Measurements from ENCODE around the gene ACTG1. TPM values are rescaled to one million over a fixed set of nuclear protein-coding genes. Genes with fewer than 3 reads are reported as not detected.

ACTG1 gene
- total RNA-seq, 1 experiment from 2014 or later, result 3,455 TPM

DNA sequence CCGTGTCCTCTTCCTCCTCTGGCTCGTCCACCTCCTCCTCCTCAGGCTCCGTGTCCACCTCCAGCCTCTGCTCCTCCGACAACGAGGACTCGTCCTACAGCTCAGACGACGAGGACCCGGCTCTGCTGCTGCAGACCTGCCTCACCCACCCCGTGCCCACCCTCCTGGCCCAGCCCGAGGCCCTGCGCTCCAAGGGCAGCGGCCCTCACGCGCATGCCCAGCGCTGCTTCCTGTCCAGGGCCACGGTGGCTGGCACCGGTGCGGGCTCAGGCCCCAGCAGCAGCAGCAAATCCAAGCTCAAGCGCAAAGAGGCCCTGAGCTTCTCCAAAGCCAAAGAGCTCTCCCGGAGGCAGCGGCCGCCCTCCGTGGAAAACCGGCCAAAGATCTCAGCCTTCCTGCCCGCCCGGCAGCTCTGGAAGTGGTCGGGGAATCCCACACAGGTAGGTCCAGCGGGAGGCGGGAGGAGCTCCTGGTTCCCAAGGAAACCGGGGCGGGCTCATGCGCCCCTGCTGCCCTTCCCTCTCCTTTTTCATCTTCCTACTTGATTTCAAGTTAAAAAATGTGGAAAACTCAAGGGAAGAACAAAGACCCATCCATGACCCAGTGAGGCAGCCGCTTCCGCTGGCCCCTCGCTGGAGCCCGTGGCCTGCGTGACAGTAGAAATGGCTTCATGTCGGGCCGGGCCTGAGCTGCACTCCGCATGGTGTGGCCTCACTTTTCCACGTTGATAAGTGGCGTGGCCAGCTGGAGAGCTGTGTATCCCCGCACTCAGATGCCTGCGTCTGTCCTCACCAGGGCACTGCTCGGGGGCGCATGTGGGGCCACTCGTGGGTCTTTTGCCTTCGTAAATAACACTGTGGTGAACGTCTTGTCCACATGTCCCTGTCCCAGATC is 50.7 kb downstream of the ACTG1 start (continued):
- TF ChIP-seq, protein P1, sequence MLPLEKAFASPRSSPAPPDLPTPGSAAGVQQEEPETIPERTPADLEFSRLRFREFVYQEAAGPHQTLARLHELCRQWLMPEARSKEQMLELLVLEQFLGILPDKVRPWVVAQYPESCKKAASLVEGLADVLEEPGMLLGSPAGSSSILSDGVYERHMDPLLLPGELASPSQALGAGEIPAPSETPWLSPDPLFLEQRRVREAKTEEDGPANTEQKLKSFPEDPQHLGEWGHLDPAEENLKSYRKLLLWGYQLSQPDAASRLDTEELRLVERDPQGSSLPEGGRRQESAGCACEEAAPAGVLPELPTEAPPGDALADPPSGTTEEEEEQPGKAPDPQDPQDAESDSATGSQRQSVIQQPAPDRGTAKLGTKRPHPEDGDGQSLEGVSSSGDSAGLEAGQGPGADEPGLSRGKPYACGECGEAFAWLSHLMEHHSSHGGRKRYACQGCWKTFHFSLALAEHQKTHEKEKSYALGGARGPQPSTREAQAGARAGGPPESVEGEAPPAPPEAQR (CRISPR knock-in tag; IDR thresholded peaks at IDR 0.05), result no peak
- TF ChIP-seq, protein P2, sequence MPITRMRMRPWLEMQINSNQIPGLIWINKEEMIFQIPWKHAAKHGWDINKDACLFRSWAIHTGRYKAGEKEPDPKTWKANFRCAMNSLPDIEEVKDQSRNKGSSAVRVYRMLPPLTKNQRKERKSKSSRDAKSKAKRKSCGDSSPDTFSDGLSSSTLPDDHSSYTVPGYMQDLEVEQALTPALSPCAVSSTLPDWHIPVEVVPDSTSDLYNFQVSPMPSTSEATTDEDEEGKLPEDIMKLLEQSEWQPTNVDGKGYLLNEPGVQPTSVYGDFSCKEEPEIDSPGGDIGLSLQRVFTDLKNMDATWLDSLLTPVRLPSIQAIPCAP (CRISPR knock-in tag; IDR thresholded peaks at IDR 0.05), result no peak
- no peak for TF ChIP-seq ZNF671 (CRISPR knock-in tag; IDR thresholded peaks at IDR 0.05)
- TF ChIP-seq PRRX2 (CRISPR knock-in tag; IDR thresholded peaks at IDR 0.05), result no peak
- TF ChIP-seq, protein P3, sequence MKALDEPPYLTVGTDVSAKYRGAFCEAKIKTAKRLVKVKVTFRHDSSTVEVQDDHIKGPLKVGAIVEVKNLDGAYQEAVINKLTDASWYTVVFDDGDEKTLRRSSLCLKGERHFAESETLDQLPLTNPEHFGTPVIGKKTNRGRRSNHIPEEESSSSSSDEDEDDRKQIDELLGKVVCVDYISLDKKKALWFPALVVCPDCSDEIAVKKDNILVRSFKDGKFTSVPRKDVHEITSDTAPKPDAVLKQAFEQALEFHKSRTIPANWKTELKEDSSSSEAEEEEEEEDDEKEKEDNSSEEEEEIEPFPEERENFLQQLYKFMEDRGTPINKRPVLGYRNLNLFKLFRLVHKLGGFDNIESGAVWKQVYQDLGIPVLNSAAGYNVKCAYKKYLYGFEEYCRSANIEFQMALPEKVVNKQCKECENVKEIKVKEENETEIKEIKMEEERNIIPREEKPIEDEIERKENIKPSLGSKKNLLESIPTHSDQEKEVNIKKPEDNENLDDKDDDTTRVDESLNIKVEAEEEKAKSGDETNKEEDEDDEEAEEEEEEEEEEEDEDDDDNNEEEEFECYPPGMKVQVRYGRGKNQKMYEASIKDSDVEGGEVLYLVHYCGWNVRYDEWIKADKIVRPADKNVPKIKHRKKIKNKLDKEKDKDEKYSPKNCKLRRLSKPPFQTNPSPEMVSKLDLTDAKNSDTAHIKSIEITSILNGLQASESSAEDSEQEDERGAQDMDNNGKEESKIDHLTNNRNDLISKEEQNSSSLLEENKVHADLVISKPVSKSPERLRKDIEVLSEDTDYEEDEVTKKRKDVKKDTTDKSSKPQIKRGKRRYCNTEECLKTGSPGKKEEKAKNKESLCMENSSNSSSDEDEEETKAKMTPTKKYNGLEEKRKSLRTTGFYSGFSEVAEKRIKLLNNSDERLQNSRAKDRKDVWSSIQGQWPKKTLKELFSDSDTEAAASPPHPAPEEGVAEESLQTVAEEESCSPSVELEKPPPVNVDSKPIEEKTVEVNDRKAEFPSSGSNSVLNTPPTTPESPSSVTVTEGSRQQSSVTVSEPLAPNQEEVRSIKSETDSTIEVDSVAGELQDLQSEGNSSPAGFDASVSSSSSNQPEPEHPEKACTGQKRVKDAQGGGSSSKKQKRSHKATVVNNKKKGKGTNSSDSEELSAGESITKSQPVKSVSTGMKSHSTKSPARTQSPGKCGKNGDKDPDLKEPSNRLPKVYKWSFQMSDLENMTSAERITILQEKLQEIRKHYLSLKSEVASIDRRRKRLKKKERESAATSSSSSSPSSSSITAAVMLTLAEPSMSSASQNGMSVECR (CRISPR knock-in tag; IDR thresholded peaks at IDR 0.05; ENCODE audit: borderline replicate concordance), result no peak
- no peak for TF ChIP-seq ZNF121 (CRISPR knock-in tag; IDR thresholded peaks at IDR 0.05)
- TF ChIP-seq NFYB (CRISPR knock-in tag; conservative IDR thresholded peaks at IDR 0.05; ENCODE audit: low read depth), result no peak

DNA sequence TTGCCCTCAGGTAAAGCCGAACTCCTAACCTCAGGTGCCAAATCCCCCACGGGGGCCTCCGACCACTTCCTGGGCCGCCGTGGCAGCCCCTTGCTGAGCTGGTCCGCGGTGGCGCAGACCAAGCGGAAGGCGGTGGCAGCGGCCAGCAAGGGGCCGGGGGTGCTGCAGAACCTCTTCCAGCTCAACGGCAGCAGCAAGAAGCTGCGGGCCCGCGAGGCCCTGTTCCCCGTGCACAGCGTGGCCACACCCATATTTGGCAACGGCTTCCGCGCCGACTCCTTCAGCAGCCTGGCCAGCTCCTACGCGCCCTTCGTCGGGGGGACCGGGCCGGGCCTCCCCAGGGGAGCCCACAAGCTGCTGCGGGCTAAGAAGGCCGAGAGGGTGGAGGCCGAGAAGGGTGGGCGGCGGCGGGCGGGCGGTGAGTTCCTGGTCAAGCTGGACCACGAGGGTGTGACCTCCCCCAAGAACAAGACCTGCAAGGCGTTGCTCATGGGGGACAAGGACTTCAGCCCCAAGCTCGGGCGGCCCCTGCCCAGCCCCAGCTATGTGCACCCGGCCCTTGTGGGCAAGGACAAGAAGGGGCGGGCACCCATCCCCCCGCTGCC is 51.6 kb downstream of the ACTG1 start:
- ATAC-seq, result no peak
- DNase-seq (ENCODE audit: low spot score), result no peak
- CTCF ChIA-PET, result interaction anchor here (0.9 to 2.5 kb wide), 5 partner anchors 15 to 62 kb away, joined by 3 to 31 read pairs (median 8); no protein-coding TSS in a partner anchor
- Mint-ChIP-seq H3K4me1 (0 out of 2 replicates have a peak, but pooled peaks cover 3% of the 10 kb centered on the region), H3K4me3 (no peak overlapping the region), H3K9me3 (no peaks in the 10 kb centered on the region), H3K27ac (no peak overlapping the region), H3K27me3 (ENCODE audit: low read depth) (no peaks in the 10 kb centered on the region), H3K36me3 (no peaks in the 10 kb centered on the region)
- POLR2A ChIA-PET, result interaction anchor here (1.1 kb wide), 1 partner anchor 24 kb away, joined by 3 read pairs; no protein-coding TSS in a partner anchor
- no peak for TF ChIP-seq GABPB1 (CRISPR knock-in tag; IDR thresholded peaks at IDR 0.05)
- TF ChIP-seq, protein P4, sequence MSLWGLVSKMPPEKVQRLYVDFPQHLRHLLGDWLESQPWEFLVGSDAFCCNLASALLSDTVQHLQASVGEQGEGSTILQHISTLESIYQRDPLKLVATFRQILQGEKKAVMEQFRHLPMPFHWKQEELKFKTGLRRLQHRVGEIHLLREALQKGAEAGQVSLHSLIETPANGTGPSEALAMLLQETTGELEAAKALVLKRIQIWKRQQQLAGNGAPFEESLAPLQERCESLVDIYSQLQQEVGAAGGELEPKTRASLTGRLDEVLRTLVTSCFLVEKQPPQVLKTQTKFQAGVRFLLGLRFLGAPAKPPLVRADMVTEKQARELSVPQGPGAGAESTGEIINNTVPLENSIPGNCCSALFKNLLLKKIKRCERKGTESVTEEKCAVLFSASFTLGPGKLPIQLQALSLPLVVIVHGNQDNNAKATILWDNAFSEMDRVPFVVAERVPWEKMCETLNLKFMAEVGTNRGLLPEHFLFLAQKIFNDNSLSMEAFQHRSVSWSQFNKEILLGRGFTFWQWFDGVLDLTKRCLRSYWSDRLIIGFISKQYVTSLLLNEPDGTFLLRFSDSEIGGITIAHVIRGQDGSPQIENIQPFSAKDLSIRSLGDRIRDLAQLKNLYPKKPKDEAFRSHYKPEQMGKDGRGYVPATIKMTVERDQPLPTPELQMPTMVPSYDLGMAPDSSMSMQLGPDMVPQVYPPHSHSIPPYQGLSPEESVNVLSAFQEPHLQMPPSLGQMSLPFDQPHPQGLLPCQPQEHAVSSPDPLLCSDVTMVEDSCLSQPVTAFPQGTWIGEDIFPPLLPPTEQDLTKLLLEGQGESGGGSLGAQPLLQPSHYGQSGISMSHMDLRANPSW (CRISPR knock-in tag; conservative IDR thresholded peaks at IDR 0.05; ENCODE audit: low read depth), result no peak
- TF ChIP-seq JAZF1 (CRISPR knock-in tag; IDR thresholded peaks at IDR 0.05), result no peak
- TF ChIP-seq, protein P5, sequence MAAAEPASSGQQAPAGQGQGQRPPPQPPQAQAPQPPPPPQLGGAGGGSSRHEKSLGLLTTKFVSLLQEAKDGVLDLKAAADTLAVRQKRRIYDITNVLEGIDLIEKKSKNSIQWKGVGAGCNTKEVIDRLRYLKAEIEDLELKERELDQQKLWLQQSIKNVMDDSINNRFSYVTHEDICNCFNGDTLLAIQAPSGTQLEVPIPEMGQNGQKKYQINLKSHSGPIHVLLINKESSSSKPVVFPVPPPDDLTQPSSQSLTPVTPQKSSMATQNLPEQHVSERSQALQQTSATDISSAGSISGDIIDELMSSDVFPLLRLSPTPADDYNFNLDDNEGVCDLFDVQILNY (CRISPR knock-in tag; IDR thresholded peaks at IDR 0.05), result no peak
- TF ChIP-seq ZNF138 (CRISPR knock-in tag; conservative IDR thresholded peaks at IDR 0.05), result no peak
- no peak for TF ChIP-seq TEAD4 (CRISPR knock-in tag; IDR thresholded peaks at IDR 0.05)
- TF ChIP-seq, protein P6, sequence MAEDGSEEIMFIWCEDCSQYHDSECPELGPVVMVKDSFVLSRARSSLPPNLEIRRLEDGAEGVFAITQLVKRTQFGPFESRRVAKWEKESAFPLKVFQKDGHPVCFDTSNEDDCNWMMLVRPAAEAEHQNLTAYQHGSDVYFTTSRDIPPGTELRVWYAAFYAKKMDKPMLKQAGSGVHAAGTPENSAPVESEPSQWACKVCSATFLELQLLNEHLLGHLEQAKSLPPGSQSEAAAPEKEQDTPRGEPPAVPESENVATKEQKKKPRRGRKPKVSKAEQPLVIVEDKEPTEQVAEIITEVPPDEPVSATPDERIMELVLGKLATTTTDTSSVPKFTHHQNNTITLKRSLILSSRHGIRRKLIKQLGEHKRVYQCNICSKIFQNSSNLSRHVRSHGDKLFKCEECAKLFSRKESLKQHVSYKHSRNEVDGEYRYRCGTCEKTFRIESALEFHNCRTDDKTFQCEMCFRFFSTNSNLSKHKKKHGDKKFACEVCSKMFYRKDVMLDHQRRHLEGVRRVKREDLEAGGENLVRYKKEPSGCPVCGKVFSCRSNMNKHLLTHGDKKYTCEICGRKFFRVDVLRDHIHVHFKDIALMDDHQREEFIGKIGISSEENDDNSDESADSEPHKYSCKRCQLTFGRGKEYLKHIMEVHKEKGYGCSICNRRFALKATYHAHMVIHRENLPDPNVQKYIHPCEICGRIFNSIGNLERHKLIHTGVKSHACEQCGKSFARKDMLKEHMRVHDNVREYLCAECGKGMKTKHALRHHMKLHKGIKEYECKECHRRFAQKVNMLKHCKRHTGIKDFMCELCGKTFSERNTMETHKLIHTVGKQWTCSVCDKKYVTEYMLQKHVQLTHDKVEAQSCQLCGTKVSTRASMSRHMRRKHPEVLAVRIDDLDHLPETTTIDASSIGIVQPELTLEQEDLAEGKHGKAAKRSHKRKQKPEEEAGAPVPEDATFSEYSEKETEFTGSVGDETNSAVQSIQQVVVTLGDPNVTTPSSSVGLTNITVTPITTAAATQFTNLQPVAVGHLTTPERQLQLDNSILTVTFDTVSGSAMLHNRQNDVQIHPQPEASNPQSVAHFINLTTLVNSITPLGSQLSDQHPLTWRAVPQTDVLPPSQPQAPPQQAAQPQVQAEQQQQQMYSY (CRISPR knock-in tag; IDR thresholded peaks at IDR 0.05), result no peak
- TF ChIP-seq NR2C2 (CRISPR knock-in tag; IDR thresholded peaks at IDR 0.05), result no peak
- TF ChIP-seq, protein P7, sequence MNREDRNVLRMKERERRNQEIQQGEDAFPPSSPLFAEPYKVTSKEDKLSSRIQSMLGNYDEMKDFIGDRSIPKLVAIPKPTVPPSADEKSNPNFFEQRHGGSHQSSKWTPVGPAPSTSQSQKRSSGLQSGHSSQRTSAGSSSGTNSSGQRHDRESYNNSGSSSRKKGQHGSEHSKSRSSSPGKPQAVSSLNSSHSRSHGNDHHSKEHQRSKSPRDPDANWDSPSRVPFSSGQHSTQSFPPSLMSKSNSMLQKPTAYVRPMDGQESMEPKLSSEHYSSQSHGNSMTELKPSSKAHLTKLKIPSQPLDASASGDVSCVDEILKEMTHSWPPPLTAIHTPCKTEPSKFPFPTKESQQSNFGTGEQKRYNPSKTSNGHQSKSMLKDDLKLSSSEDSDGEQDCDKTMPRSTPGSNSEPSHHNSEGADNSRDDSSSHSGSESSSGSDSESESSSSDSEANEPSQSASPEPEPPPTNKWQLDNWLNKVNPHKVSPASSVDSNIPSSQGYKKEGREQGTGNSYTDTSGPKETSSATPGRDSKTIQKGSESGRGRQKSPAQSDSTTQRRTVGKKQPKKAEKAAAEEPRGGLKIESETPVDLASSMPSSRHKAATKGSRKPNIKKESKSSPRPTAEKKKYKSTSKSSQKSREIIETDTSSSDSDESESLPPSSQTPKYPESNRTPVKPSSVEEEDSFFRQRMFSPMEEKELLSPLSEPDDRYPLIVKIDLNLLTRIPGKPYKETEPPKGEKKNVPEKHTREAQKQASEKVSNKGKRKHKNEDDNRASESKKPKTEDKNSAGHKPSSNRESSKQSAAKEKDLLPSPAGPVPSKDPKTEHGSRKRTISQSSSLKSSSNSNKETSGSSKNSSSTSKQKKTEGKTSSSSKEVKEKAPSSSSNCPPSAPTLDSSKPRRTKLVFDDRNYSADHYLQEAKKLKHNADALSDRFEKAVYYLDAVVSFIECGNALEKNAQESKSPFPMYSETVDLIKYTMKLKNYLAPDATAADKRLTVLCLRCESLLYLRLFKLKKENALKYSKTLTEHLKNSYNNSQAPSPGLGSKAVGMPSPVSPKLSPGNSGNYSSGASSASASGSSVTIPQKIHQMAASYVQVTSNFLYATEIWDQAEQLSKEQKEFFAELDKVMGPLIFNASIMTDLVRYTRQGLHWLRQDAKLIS (CRISPR knock-in tag; IDR thresholded peaks at IDR 0.05; ENCODE audit: borderline replicate concordance), result no peak

Data from WTC11 (cell line).